HepG2 (cell line): Measurements from ENCODE around the gene MEF2A.

Experiments
- AKAP8 ChIP-seq: sonication (generic); formaldehyde crosslinking; IDR thresholded peaks from 2 replicates; pipeline ENCODE4 v1.5.1; 2020; ENCODE audit warnings: mild to moderate bottlenecking, missing genetic modification reagents
- EP300 ChIP-seq, 3 experiments: sonication (generic) in 1 of 3; formaldehyde crosslinking in 1 of 3; IDR thresholded peaks; 2 replicates each; pipeline versions ENCODE4 v1.5.1 to v1.6.1; 2011 to 2020; ENCODE audit warnings: low read depth in 2 of 3, low read length in 2 of 3, borderline replicate concordance in 1 of 3, improper control_type of control experiment in 1 of 3, mild to moderate bottlenecking in 1 of 3, missing genetic modification reagents in 1 of 3, moderate library complexity in 1 of 3
- TF ChIP-seq, protein P1 (sequence below): sonication (generic); formaldehyde crosslinking; IDR thresholded peaks from 2 replicates; pipeline ENCODE4 v1.5.0; 2020; ENCODE audit warnings: mild to moderate bottlenecking, missing genetic modification reagents, moderate library complexity

DNA sequence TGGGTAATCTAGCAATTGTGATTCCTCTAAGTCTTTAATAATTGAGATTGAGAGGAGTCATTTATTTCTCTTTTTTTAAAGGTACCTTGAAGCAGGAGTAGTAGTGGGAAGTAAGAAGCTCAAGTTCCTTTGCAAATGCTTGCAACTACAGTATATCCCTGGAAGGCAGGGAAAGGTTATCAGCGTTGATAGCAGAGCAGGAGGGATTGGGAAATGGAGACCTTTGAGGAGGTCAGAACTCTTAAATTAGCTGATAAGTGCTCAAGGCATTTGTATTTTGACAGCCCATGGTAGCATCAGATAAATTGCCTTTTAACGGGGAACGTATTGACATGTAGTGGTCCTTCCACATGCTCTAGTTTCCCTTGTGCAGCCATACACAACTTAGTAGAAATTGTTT, 47.7 kb downstream of the MEF2A start:
- TF ChIP-seq, protein P1, sequence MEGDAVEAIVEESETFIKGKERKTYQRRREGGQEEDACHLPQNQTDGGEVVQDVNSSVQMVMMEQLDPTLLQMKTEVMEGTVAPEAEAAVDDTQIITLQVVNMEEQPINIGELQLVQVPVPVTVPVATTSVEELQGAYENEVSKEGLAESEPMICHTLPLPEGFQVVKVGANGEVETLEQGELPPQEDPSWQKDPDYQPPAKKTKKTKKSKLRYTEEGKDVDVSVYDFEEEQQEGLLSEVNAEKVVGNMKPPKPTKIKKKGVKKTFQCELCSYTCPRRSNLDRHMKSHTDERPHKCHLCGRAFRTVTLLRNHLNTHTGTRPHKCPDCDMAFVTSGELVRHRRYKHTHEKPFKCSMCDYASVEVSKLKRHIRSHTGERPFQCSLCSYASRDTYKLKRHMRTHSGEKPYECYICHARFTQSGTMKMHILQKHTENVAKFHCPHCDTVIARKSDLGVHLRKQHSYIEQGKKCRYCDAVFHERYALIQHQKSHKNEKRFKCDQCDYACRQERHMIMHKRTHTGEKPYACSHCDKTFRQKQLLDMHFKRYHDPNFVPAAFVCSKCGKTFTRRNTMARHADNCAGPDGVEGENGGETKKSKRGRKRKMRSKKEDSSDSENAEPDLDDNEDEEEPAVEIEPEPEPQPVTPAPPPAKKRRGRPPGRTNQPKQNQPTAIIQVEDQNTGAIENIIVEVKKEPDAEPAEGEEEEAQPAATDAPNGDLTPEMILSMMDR: no peak
- TF ChIP-seq EP300 (IDR thresholded peaks at IDR 0.05; ENCODE audit: low read depth in 2 of 2, low read length in 2 of 2) (no peak), EP300 (CRISPR knock-in tag; IDR thresholded peaks at IDR 0.05; ENCODE audit: borderline replicate concordance) (no peak), AKAP8 (no peak)
